NCI-H82 treated with DMSO at 0.1 percent for 48 hours (cell line): ENCODE results near the gene SCIN.
"Not testable (repeated sequence)": the region's sequence is repeated elsewhere in the genome, so short reads cannot be mapped to it uniquely, and the experiment has no call there.

Experiments used
- DNase-seq: peaks from one replicate; lab custom pipeline; 2025; ENCODE audit not compliant: unreplicated experiment; lab: John Stamatoyannopoulos, UW

SCIN gene

GRCh38 chr7:12646139-12646538, 75.6 kb downstream of the SCIN start:
- no peak for DNase-seq

GRCh38 chr7:12647364-12648219, 77.1 kb downstream of the SCIN start:
- no peak for DNase-seq

GRCh38 chr7:12648704-12649261, 78.3 kb downstream of the SCIN start:
- no peak for DNase-seq

GRCh38 chr7:12649348-12649747, 78.8 kb downstream of the SCIN start:
- DNase-seq: no peak

- DNase-seq: no peak
Measured at GRCh38 chr7:12650080-12650479, 79.6 kb downstream of the SCIN start.

- no peak for DNase-seq
Measured at GRCh38 chr7:12653110-12653509, 82.6 kb downstream of the SCIN start.

GRCh38 chr7:12653518-12653917, 83.0 kb downstream of the SCIN start:
- no peak for DNase-seq

- no peak for DNase-seq
Measured at GRCh38 chr7:12655161-12655560, 84.6 kb downstream of the SCIN start.

GRCh38 chr7:12660423-12660822, 89.9 kb downstream of the SCIN start:
- not testable (repeated sequence) for DNase-seq

- DNase-seq: not testable (repeated sequence)
Measured at GRCh38 chr7:12660986-12661385, 90.5 kb downstream of the SCIN start.

GRCh38 chr7:12661581-12661980, 91.1 kb downstream of the SCIN start:
- DNase-seq: no peak

GRCh38 chr7:12670000-12670729, 99.6 kb downstream of the SCIN start:
- DNase-seq: no peak

GRCh38 chr7:12670743-12671520, 100.4 kb downstream of the SCIN start:
- DNase-seq: no peak

- not testable (repeated sequence) for DNase-seq
Measured at GRCh38 chr7:12673436-12673835, 102.9 kb downstream of the SCIN start.

GRCh38 chr7:12674053-12674452, 103.5 kb downstream of the SCIN start:
- DNase-seq: no peak

GRCh38 chr7:12674861-12675260, 104.3 kb downstream of the SCIN start:
- DNase-seq: peak; percentile 9

GRCh38 chr7:12683678-12684585, 113.4 kb downstream of the SCIN start:
- no peak for DNase-seq

- DNase-seq: no peak
Measured at GRCh38 chr7:12684733-12685132, 114.2 kb downstream of the SCIN start.

GRCh38 chr7:12685550-12685949, 115.0 kb downstream of the SCIN start:
- DNase-seq: no peak

- DNase-seq: peak; percentile 41
Measured at GRCh38 chr7:12686234-12686890, 115.8 kb downstream of the SCIN start.
